ENCODE data around the gene ASNSD1. TPM values are rescaled to one million over a fixed set of nuclear protein-coding genes. Genes with fewer than 3 reads are reported as not detected.

The ASNSD1 gene
- total and polyA plus RNA-seq, 2 donors (not counting 1 experiment from before 2014, with no cell fraction given), result 13.0 to 29.8 TPM

- Histone ChIP-seq H3K9ac (ENCODE audit: low read length) (no peak overlapping the region), H3K27me3 (replicated peaks in 1 of 4; ENCODE audit: control extremely low read depth in 1 of 4, control insufficient read depth in 3 of 4, insufficient read depth in 4 of 4, low read length in 3 of 4) (no peaks in the 10 kb centered on the region), H3K79me2 (ENCODE audit: control insufficient read depth, insufficient read depth, low read length) (no peaks in the 10 kb centered on the region), H3K9me3 (ENCODE audit: control extremely low read depth in 1 of 3, control insufficient read depth in 2 of 3, insufficient read depth in 1 of 3, low read length in 2 of 3) (no peaks in the 10 kb centered on the region), H3K4me1 (ENCODE audit: control insufficient read depth in 2 of 2, insufficient read depth in 2 of 2, low read length in 2 of 2) (no peaks in the 10 kb centered on the region), H4K20me1 (ENCODE audit: control insufficient read depth, insufficient read depth, low read length, poor library complexity, severe bottlenecking) (no peaks in the 10 kb centered on the region), H3K4me2 (replicated peaks; ENCODE audit: low read depth, low read length, poor library complexity, severe bottlenecking) (no peak overlapping the region), H3K27ac (ENCODE audit: low read length in 2 of 2) (no peak overlapping the region), H2AFZ (ENCODE audit: insufficient read depth, low read depth, low read length, poor library complexity, severe bottlenecking) (no peak overlapping the region), H3K4me3 (ENCODE audit: control extremely low read depth in 1 of 5, extremely low read depth in 1 of 5, insufficient read depth in 1 of 5, low read depth in 2 of 5, low read length in 4 of 5) (no peak overlapping the region), H3K36me3 (replicated peaks in 1 of 2; ENCODE audit: control extremely low read depth in 1 of 2, control insufficient read depth in 1 of 2, extremely low read depth in 1 of 2, insufficient read depth in 2 of 2, low read length in 1 of 2) (no peaks in the 10 kb centered on the region)
- TF ChIP-seq EZH2 (IDR thresholded peaks at IDR 0.05; ENCODE audit: borderline replicate concordance, insufficient read depth, low read depth, low read length, poor library complexity, severe bottlenecking), result no peak
- TF ChIP-seq CTCF (IDR thresholded peaks at IDR 0.05), result no peak
- intact Hi-C loops (cut with micrococcal nuclease), result no loop called here
- WGBS (ENCODE audit: insufficient coverage), result 100% methylated on average over 2 of the region's 4 CpGs
- H3K4me1 Mint-ChIP-seq, result no peaks in the 10 kb centered on the region
- no peak for DNase-seq
- H3K27ac Mint-ChIP-seq, result no peak overlapping the region
- H3K27me3 Mint-ChIP-seq, result peaks cover 3% of the 10 kb centered on the region
- ChIA-PET POLR2A (no interaction called here), CTCF (interaction anchor here (0.7 kb wide), 1 partner anchor 10 kb away, joined by 3 read pairs; no protein-coding TSS in a partner anchor)
- ATAC-seq (ENCODE audit: low read depth), result no peak
- H3K4me3 Mint-ChIP-seq, result no peak overlapping the region
- H3K9me3 Mint-ChIP-seq (ENCODE audit: insufficient read depth), result no peaks in the 10 kb centered on the region
These were observed 22.8 kb upstream of the ASNSD1 start for GRCh38 chr2:189638301-189639006.

- ChIA-PET POLR2A (no interaction called here), CTCF (no interaction called here)
- Histone ChIP-seq H3K27ac (ENCODE audit: low read length in 2 of 2) (no peak overlapping the region), H3K4me1 (ENCODE audit: control insufficient read depth in 2 of 2, insufficient read depth in 2 of 2, low read length in 2 of 2) (no peaks in the 10 kb centered on the region), H3K36me3 (replicated peaks in 1 of 2; ENCODE audit: control extremely low read depth in 1 of 2, control insufficient read depth in 1 of 2, extremely low read depth in 1 of 2, insufficient read depth in 2 of 2, low read length in 1 of 2) (no peaks in the 10 kb centered on the region), H3K79me2 (ENCODE audit: control insufficient read depth, insufficient read depth, low read length) (no peaks in the 10 kb centered on the region), H3K4me3 (ENCODE audit: control extremely low read depth in 1 of 5, extremely low read depth in 1 of 5, insufficient read depth in 1 of 5, low read depth in 2 of 5, low read length in 4 of 5) (no peak overlapping the region), H3K9ac (ENCODE audit: low read length) (no peak overlapping the region), H2AFZ (ENCODE audit: insufficient read depth, low read depth, low read length, poor library complexity, severe bottlenecking) (no peak overlapping the region), H3K9me3 (ENCODE audit: control extremely low read depth in 1 of 3, control insufficient read depth in 2 of 3, insufficient read depth in 1 of 3, low read length in 2 of 3) (no peaks in the 10 kb centered on the region), H3K27me3 (replicated peaks in 1 of 4; ENCODE audit: control extremely low read depth in 1 of 4, control insufficient read depth in 3 of 4, insufficient read depth in 4 of 4, low read length in 3 of 4) (no peaks in the 10 kb centered on the region), H4K20me1 (ENCODE audit: control insufficient read depth, insufficient read depth, low read length, poor library complexity, severe bottlenecking) (no peaks in the 10 kb centered on the region), H3K4me2 (replicated peaks; ENCODE audit: low read depth, low read length, poor library complexity, severe bottlenecking) (no peak overlapping the region)
- TF ChIP-seq CTCF (IDR thresholded peaks at IDR 0.05), result no peak
- TF ChIP-seq EZH2 (IDR thresholded peaks at IDR 0.05; ENCODE audit: borderline replicate concordance, insufficient read depth, low read depth, low read length, poor library complexity, severe bottlenecking), result no peak
- Mint-ChIP-seq H3K9me3 (ENCODE audit: insufficient read depth) (no peaks in the 10 kb centered on the region), H3K27me3 (peaks cover 3% of the 10 kb centered on the region), H3K4me3 (no peak overlapping the region), H3K4me1 (no peaks in the 10 kb centered on the region), H3K27ac (no peak overlapping the region)
- intact Hi-C loops (cut with micrococcal nuclease), result no loop called here
- DNase-seq (no peak), ATAC-seq (ENCODE audit: low read depth) (no peak)
- WGBS (ENCODE audit: insufficient coverage), result 63% methylated on average over 3 of the region's 3 CpGs
These were observed 22.2 kb upstream of the ASNSD1 start for GRCh38 chr2:189639007-189639609.

All from B cell (primary cell).